Type B pancreatic cell (in vitro differentiated cells): ENCODE results near the gene HEATR1. TPM values are rescaled to one million over a fixed set of nuclear protein-coding genes. Genes with fewer than 3 reads are reported as not detected.

Experiments used
- DNase-seq: peaks from one replicate; pipeline ENCODE4 v3.0.0; 2021; ENCODE audit warnings: mixed read lengths; ENCODE audit not compliant: unreplicated experiment; ENCODE audit errors: extremely low spot score
- H3K27ac Mint-ChIP-seq: 2 replicates; pipeline ENCODE4 v1.8.0; 2021; ENCODE audit warnings: mild to moderate bottlenecking, mixed read lengths
- H3K27me3 Mint-ChIP-seq: 2 replicates; pipeline ENCODE4 v1.8.0; 2021; ENCODE audit warnings: mixed read lengths
- H3K36me3 Mint-ChIP-seq: 2 replicates; pipeline ENCODE4 v1.8.0; 2021; ENCODE audit warnings: mixed read lengths
- H3K4me1 Mint-ChIP-seq: one replicate; pipeline ENCODE4 v1.8.0; 2021; ENCODE audit warnings: mixed read lengths; ENCODE audit not compliant: unreplicated experiment
- H3K4me3 Mint-ChIP-seq: 2 replicates; pipeline ENCODE4 v1.8.0; 2021; ENCODE audit warnings: mild to moderate bottlenecking, mixed read lengths
- H3K9me3 Mint-ChIP-seq: 2 replicates; pipeline ENCODE4 v1.8.0; 2021; ENCODE audit warnings: mixed read lengths
- CTCF ChIP-seq: fragments of 200-600 bp; sonication (generic); conservative IDR thresholded peaks from 2 replicates; pipeline ENCODE4 v1.5.0; 2021; ENCODE audit warnings: antibody characterized with exemption, mild to moderate bottlenecking
- total RNA-seq: library from RNA; stranded (reverse); gene quantifications from 2 replicates; pipeline ENCODE4 v1.2.1, GENCODE V29; 2021; ENCODE audit warnings: low replicate concordance

HEATR1 gene
- total RNA-seq, 1 donor from 2014 or later = 51.5 TPM

DNA sequence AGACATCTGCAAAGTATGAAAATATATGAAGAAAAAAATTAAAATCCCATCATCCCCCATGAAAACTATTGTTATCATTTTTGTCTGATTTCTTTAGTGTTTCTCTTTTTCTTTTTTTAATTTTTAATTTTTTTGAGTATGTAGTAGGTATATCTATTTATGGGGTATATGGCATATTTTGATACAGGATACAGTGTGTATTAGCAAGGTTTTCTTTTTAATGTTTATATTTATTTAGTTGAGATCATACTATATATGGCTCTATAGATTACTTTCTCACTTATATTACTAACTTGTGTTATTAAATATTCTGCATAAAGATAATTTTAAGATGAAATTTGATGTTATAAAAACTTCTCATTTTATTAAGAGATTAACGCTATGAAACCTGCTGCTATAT is 69.1 kb downstream of the HEATR1 start:
- H3K36me3 Mint-ChIP-seq = peaks cover 16% of the 10 kb centered on the region
- H3K4me1 Mint-ChIP-seq = peaks cover 16% of the 10 kb centered on the region
- no peaks in the 10 kb centered on the region for H3K27me3 Mint-ChIP-seq
- H3K9me3 Mint-ChIP-seq = no peaks in the 10 kb centered on the region
- H3K4me3 Mint-ChIP-seq = no peak overlapping the region
- H3K27ac Mint-ChIP-seq = peak overlapping the region; percentile 48
- no peak for TF ChIP-seq CTCF
- no peak for DNase-seq

GRCh38 chr1:236534151-236534651 is 70.1 kb downstream of the HEATR1 start:
- H3K27ac Mint-ChIP-seq = no peak overlapping the region
- TF ChIP-seq CTCF = no peak
- H3K4me1 Mint-ChIP-seq = peaks cover 16% of the 10 kb centered on the region
- peaks cover 14% of the 10 kb centered on the region for H3K36me3 Mint-ChIP-seq
- H3K9me3 Mint-ChIP-seq = no peaks in the 10 kb centered on the region
- no peaks in the 10 kb centered on the region for H3K27me3 Mint-ChIP-seq
- DNase-seq = no peak
- H3K4me3 Mint-ChIP-seq = no peak overlapping the region

GRCh38 chr1:236532850-236533249 is 71.5 kb downstream of the HEATR1 start:
- H3K27me3 Mint-ChIP-seq = no peaks in the 10 kb centered on the region
- H3K4me1 Mint-ChIP-seq = peaks cover 16% of the 10 kb centered on the region
- no peak for TF ChIP-seq CTCF
- peaks cover 14% of the 10 kb centered on the region for H3K36me3 Mint-ChIP-seq
- H3K27ac Mint-ChIP-seq = no peak overlapping the region
- H3K4me3 Mint-ChIP-seq = no peak overlapping the region
- no peak for DNase-seq
- H3K9me3 Mint-ChIP-seq = no peaks in the 10 kb centered on the region

DNA sequence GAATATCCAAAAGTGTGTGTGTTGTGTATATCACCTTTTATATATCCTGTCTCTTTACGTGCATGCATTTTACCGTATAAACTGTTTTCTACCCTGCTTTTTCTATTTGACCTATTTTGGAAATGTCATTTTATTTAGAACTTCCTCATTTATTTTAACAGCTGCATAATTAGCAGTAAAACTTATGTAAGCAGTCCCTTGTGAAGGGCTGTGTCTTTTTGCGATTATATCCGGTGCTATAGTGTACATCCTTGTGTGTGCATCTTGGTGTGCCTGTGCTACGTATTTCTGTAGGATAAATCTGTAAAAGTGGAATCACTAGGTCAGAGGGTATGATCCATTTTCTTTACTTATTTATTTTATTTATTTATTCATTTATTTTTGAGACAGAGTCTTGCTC is 73.4 kb downstream of the HEATR1 start:
- no peak for DNase-seq
- H3K4me3 Mint-ChIP-seq = no peak overlapping the region
- H3K27ac Mint-ChIP-seq = no peak overlapping the region
- no peaks in the 10 kb centered on the region for H3K27me3 Mint-ChIP-seq
- H3K4me1 Mint-ChIP-seq = peaks cover 11% of the 10 kb centered on the region
- H3K9me3 Mint-ChIP-seq = no peaks in the 10 kb centered on the region
- peaks cover 21% of the 10 kb centered on the region for H3K36me3 Mint-ChIP-seq
- TF ChIP-seq CTCF = no peak

DNA sequence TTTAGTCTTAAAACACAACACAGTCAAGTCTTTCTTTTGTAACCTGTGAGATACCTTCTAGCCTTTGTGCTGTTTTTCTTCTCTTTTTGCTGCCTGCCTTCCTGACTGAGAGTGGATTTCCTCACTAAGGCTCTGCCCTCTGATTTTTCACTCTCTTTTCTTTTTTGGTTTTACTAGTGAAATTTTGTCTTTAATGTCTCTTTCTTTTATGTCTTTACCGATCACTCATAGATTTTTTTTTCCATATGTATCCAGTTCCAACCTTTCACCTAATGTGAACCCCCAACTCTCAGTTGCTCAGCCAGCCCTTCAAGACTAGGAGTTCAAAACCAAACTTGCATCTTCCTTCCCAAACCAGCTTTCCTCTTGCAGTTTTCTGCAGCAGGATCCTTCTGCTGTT is 74.0 kb downstream of the HEATR1 start:
- Mint-ChIP-seq H3K4me3 (no peak overlapping the region), H3K4me1 (peaks cover 5% of the 10 kb centered on the region), H3K36me3 (peaks cover 22% of the 10 kb centered on the region), H3K9me3 (no peaks in the 10 kb centered on the region), H3K27me3 (no peaks in the 10 kb centered on the region), H3K27ac (peak overlapping the region; percentile 9)
- no peak for TF ChIP-seq CTCF
- no peak for DNase-seq

GRCh38 chr1:236526079-236526478 is 78.2 kb downstream of the HEATR1 start:
- Mint-ChIP-seq H3K9me3 (peaks cover 2% of the 10 kb centered on the region), H3K36me3 (peaks cover 13% of the 10 kb centered on the region), H3K4me3 (no peak overlapping the region), H3K4me1 (peaks cover 13% of the 10 kb centered on the region), H3K27me3 (no peaks in the 10 kb centered on the region), H3K27ac (no peak overlapping the region)
- no peak for TF ChIP-seq CTCF
- DNase-seq = no peak
